Keratinocyte (primary cell): ENCODE results near the gene NRF1. TPM values are rescaled to one million over a fixed set of nuclear protein-coding genes. Genes with fewer than 3 reads are reported as not detected.

Source experiments
- DNase-seq: peaks from one replicate; pipeline ENCODE4 v3.0.0-alpha.2; 2011; ENCODE audit warnings: low read depth, missing footprints, low spot score
- FAIRE-seq: peaks from 2 replicates; lab custom pipeline; 2011; peaks lifted over from hg19 to GRCh38; lab: Jason Lieb, UNC
- H2AFZ ChIP-seq: 2 replicates; pipeline ENCODE4 v1.6.0; 2012; ENCODE audit warnings: low read length, control low read depth, inconsistent platforms; ENCODE audit not compliant: control insufficient read depth
- H3K27ac ChIP-seq: 2 replicates; pipeline ENCODE4 v1.5.1; 2011; ENCODE audit warnings: low read length; ENCODE audit not compliant: control insufficient read depth, insufficient read depth
- H3K27me3 ChIP-seq: 3 replicates; pipeline ENCODE4 v1.6.0; 2011; ENCODE audit warnings: low read length; ENCODE audit not compliant: control insufficient read depth, insufficient read depth; ENCODE audit errors: extremely low read depth
- H3K36me3 ChIP-seq, 2 experiments: 2 replicates in 1 of 2; 3 replicates in 1 of 2; pipeline ENCODE4 v1.5.1; 2011; ENCODE audit warnings: low read length in 2 of 2, mild to moderate bottlenecking in 1 of 2; ENCODE audit not compliant: control insufficient read depth in 2 of 2, insufficient read depth in 2 of 2; ENCODE audit errors: extremely low read depth in 1 of 2
- H3K4me1 ChIP-seq: 3 replicates; pipeline ENCODE4 v1.5.1; 2011; ENCODE audit warnings: low read length; ENCODE audit not compliant: control insufficient read depth, insufficient read depth; ENCODE audit errors: extremely low read depth
- H3K4me2 ChIP-seq: 3 replicates; pipeline ENCODE4 v1.6.0; 2011; ENCODE audit warnings: low read depth, low read length; ENCODE audit not compliant: control insufficient read depth, insufficient read depth; ENCODE audit errors: extremely low read depth
- H3K4me3 ChIP-seq, 3 experiments: fragments of 200-600 bp in 1 of 3; sonication (generic) in 1 of 3; 2 replicates in 2 of 3; 3 replicates in 1 of 3; pipeline ENCODE4 v1.5.1; 2011 to 2016; ENCODE audit warnings: low read length in 3 of 3, mild to moderate bottlenecking in 3 of 3, control low read depth in 2 of 3, inconsistent platforms in 1 of 3, low read depth in 1 of 3, mixed read lengths in 1 of 3, mixed run types in 1 of 3, moderate library complexity in 1 of 3; ENCODE audit not compliant: control insufficient read depth in 2 of 3, insufficient read depth in 2 of 3; ENCODE audit errors: extremely low read depth in 1 of 3
- H3K79me2 ChIP-seq: 2 replicates; pipeline ENCODE4 v1.6.0; 2012; ENCODE audit warnings: low read length; ENCODE audit not compliant: control insufficient read depth, insufficient read depth
- H3K9ac ChIP-seq: 3 replicates; pipeline ENCODE4 v1.6.0; 2011; ENCODE audit warnings: low read length; ENCODE audit not compliant: control insufficient read depth, insufficient read depth; ENCODE audit errors: extremely low read depth
- H3K9me1 ChIP-seq: 3 replicates; pipeline ENCODE4 v1.6.0; 2011; ENCODE audit warnings: low read length; ENCODE audit not compliant: control insufficient read depth, insufficient read depth; ENCODE audit errors: extremely low read depth
- H3K9me3 ChIP-seq: 2 replicates; pipeline ENCODE4 v1.5.1; 2012; ENCODE audit warnings: low read depth, low read length; ENCODE audit not compliant: control insufficient read depth
- H4K20me1 ChIP-seq: 3 replicates; pipeline ENCODE4 v1.6.0; 2011; ENCODE audit warnings: low read length; ENCODE audit not compliant: control insufficient read depth, insufficient read depth; ENCODE audit errors: extremely low read depth
- CTCF ChIP-seq, 3 experiments: IDR thresholded peaks in 1 of 3; conservative IDR thresholded peaks in 1 of 3; optimal IDR thresholded peaks in 1 of 3; 2 replicates in 2 of 3; 3 replicates in 1 of 3; pipeline versions ENCODE3 to v1.5.1; 2011; ENCODE audit warnings: low read length in 3 of 3, mild to moderate bottlenecking in 3 of 3, moderate library complexity in 2 of 3, control low read depth in 1 of 3, inconsistent platforms in 1 of 3; ENCODE audit not compliant: insufficient read depth in 2 of 3; ENCODE audit errors: extremely low read depth in 1 of 3
- EZH2 ChIP-seq: IDR thresholded peaks from one replicate; pipeline ENCODE4 v1.6.1; 2012; ENCODE audit warnings: inconsistent platforms, mild to moderate bottlenecking, low read length, moderate library complexity
- dilution Hi-C: fragments of 300-500 bp; cut with MboI; formaldehyde crosslinking; loops from one replicate; pipeline ENCODE4 v1.7.0; 2020; ENCODE audit warnings: low sequenced_read_pairs; ENCODE audit not compliant: extremely low pct_ligation_motif_present
- polyA plus RNA-seq, 5 experiments: library from polyadenylated mRNA; depleted of rRNA in 3 of 5; stranded (reverse) in 3 of 5; stranded (forward) in 1 of 5; unstranded in 1 of 5; fragments of >200 nt; gene quantifications; 1 replicate in 1 of 5; 2 replicates in 3 of 5; 3 replicates in 1 of 5; pipeline versions ENCODE4 v1.2.1 to v1.2.3, GENCODE V29; 2011 to 2012; ENCODE audit warnings: missing spikeins in 2 of 5, low read depth in 1 of 5, low replicate concordance in 1 of 5

Gene NRF1
- polyA plus RNA-seq, 1 donor (not counting 4 experiments of a cell fraction or from before 2014, with no cell fraction given) = 12.6 TPM

DNA sequence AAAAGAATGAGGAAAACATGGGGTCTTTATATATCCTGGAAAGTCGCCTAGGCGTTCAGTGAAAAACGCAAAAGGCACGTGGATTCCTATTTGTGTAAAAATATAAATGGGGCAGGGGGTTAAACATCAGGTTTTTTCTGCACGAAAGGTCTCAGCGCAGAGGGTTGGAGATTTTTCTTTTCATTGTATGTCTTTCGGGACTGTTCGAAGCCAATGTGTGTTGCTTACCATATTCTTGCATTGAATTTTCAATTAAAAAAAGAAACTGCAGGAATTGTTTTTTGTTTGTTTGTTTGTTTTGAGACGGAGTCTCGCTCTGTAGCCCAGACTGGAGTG is 172.0 kb downstream of the NRF1 start:
- Histone ChIP-seq H3K9me3 (no peaks in the 10 kb centered on the region), H4K20me1 (peaks cover 8% of the 10 kb centered on the region), H3K4me3 (no peak overlapping the region), H3K9me1 (no peaks in the 10 kb centered on the region), H3K27me3 (peaks cover 73% of the 10 kb centered on the region), H2AFZ (no peak overlapping the region), H3K9ac (no peak overlapping the region), H3K4me2 (no peak overlapping the region), H3K27ac (no peak overlapping the region), H3K36me3 (no peaks in the 10 kb centered on the region), H3K4me1 (peaks cover 20% of the 10 kb centered on the region), H3K79me2 (peaks cover 5% of the 10 kb centered on the region)
- TF ChIP-seq EZH2 = no peak
- no peak for TF ChIP-seq CTCF (optimal IDR thresholded peaks at IDR 0.05 in 1 of 3, IDR thresholded peaks at IDR 0.05 in 1 of 3, conservative IDR thresholded peaks at IDR 0.05 in 1 of 3; ENCODE audit: extremely low read depth in 1 of 3, insufficient read depth in 2 of 3, low read length in 3 of 3)
- no peak for FAIRE-seq
- dilution Hi-C loops = no loop called here
- no peak for DNase-seq

DNA sequence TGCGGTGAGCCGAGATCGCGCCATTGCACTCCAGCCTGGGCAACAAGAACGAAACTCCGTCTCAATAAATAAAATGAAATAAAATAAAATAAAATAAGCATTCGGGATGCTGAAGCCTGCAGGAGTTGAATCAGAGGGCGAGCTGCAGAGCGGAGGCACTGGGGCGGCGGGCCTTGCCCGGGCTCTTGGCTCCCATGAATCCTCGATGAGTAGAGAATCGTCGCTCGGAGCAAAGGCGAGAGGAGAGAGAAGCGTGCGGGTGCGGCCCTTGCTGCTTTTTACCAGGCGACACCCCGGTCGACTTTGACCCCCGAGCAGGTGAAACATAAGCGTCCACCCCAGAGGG is 172.9 kb downstream of the NRF1 start:
- Histone ChIP-seq H3K36me3 (no peaks in the 10 kb centered on the region), H3K4me1 (peaks cover 17% of the 10 kb centered on the region), H3K27ac (no peak overlapping the region), H3K9me1 (no peaks in the 10 kb centered on the region), H4K20me1 (peaks cover 8% of the 10 kb centered on the region), H3K4me2 (no peak overlapping the region), H3K79me2 (no peaks in the 10 kb centered on the region), H2AFZ (no peak overlapping the region), H3K27me3 (peaks cover 73% of the 10 kb centered on the region), H3K9me3 (no peaks in the 10 kb centered on the region), H3K9ac (no peak overlapping the region), H3K4me3 (no peak overlapping the region)
- FAIRE-seq = no peak
- DNase-seq = no peak
- TF ChIP-seq EZH2 (no peak), CTCF (optimal IDR thresholded peaks at IDR 0.05 in 1 of 3, IDR thresholded peaks at IDR 0.05 in 1 of 3, conservative IDR thresholded peaks at IDR 0.05 in 1 of 3; ENCODE audit: extremely low read depth in 1 of 3, insufficient read depth in 2 of 3, low read length in 3 of 3) (no peak)
- dilution Hi-C loops = no loop called here
